GM19035 (cell line): Measurements from ENCODE around the gene ADRA2A.

Experiments
- ATAC-seq: cut with Tn5 transposase; IDR thresholded peaks from one replicate; pipeline ENCODE4 v1.9.1; 2021; ENCODE audit not compliant: unreplicated experiment

Gene ADRA2A

GRCh38 chr10:111109501-111110242 lies 32.8 kb downstream of the ADRA2A start:
- no peak for ATAC-seq

- no peak for ATAC-seq
Measured at GRCh38 chr10:111110771-111111170, 33.9 kb downstream of the ADRA2A start.

DNA sequence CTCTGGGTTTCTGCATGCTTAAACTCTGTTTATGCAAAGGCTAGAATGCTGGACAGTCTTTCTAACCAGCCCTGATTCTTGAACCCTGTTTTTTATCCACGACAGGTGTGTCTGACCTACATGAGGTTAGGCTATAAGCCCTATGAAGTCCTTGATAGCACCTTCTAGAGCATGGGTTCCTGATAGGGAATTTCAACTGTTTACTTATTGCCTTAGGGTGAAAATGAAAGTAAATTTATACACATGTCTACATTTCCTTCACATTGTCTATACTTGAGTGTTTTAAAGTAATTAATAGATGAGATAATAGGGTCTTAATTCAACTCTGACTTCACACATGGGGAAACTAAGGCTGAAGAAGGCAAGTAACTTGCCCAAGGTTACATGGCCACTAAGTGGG lies 35.5 kb downstream of the ADRA2A start:
- ATAC-seq: no peak

- ATAC-seq: no peak
Measured at GRCh38 chr10:111113238-111113960, 36.6 kb downstream of the ADRA2A start.

DNA sequence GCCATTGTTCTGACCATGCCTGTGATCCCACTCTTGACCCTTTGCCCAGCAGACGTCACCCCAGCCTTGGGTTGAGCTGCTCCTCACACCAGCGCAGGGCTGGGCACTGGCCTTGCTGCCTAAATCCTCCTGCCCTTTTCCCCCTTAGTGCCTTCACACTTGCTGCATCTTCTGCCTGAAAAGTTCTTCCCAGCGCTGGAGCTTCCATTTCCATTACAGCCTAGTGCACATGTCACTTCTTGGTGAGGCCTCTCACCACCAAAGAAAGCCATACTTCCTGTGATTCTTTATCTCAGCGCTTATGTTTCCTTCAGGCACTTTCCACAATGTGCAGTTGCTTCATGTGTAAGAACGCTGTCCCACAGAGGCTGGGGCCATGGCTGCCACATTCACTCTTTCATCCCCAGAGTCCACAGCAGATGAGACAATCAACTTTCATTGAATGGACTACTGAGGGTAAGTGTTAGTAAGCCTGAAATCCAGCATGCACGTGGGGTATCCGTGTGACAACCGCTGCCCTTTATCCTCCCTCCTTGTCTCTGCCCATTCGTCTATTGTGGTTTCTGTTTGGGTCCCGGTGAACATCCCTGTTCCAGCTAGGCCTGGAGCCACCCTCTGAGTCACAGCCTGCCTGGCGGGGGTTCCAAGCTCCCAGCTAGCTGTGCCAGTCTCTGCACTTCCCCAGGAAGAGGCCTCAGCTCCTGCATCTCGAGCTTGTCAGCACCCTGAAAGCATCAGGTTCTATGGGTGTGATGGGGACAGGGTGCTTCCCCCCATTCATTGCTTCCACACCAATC lies 37.3 kb downstream of the ADRA2A start:
- ATAC-seq: no peak

DNA sequence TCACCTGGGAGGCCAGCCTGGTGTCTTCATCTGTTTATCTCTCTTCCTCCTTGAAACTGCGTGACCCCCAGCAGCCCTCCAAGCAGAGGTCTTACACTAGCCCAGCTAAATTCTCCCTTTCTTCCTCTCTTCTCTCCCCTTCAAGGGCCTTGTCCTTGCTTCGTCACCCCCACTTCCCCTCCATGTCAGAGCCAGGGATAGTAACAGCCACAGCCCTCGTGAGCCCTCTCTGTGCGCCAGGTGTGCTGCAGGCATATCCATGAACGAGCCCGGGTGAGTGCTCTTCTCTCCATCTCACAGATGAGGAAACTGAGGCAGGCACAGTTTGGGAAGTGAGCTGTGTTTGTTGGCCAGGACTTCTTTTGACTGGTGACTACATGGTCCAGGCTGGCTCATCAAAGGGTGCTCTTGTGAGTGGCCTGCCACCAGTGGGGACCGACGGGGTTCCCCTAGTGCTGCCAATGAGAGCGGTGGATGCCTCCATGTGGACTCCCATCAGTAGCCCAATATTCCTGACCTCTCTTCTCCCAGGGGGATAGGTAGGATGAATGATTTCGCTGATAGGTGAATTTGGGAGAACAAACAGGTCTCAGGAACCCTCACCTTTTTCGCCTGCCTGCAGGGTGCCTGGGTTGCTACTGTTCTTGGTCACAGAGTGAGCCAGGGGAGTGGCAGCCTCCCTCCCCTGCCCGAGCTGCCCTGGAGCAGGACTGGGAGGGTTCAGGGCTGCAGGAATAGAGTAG lies 38.1 kb downstream of the ADRA2A start:
- no peak for ATAC-seq

DNA sequence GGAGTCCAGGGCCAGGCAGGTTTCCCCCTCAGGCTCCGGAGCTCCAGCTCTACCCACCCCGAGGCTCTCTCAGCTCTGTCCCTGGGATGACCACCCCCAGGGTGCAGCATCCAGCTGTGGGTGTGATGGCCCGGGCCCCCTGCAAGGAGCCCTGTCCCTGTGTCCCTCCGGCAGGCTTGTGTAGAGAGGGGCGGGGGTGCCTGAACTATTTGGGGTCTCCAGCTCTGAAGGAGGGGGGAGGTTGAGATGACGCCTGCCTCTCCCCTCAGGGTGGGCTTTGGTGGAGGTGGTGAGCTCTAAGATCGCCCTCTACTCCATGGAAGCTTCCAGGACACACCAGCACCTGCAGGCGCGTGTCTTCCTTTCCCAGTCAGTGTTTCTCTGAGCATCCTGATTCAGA lies 39.4 kb downstream of the ADRA2A start:
- ATAC-seq: no peak

DNA sequence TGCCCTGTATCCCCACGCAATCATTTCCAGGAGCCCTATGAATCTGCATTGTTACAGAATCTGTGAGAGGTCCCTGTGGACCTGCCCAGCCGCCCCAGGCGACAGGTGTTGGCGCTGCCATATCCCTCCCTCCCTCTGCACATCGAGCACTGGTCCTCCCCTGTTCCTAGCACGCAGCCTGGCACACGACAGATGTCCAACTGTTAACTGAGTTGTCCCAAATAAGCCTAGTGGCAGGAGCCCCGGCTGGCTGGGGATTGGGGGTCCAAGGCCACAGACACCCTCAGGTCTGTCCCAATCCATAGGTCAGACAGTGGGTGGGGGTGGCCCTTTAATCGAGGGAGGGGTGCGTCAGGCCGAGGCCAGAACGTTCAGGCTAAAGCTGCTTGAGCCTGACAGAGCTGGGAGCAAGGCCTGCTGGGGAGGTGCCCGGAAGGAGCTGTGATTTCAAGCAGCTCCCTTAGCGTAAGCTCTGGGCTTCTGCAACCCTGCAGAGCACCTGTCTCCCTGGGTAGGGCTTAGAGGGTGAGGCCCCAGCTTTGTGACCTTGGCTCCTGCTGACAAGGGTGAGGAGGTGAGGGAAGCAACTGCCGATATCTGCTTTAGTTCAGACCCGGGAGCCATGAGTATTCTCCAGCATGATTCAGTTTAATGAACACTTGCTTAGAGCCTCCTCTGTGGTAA lies 40.1 kb downstream of the ADRA2A start:
- no peak for ATAC-seq

DNA sequence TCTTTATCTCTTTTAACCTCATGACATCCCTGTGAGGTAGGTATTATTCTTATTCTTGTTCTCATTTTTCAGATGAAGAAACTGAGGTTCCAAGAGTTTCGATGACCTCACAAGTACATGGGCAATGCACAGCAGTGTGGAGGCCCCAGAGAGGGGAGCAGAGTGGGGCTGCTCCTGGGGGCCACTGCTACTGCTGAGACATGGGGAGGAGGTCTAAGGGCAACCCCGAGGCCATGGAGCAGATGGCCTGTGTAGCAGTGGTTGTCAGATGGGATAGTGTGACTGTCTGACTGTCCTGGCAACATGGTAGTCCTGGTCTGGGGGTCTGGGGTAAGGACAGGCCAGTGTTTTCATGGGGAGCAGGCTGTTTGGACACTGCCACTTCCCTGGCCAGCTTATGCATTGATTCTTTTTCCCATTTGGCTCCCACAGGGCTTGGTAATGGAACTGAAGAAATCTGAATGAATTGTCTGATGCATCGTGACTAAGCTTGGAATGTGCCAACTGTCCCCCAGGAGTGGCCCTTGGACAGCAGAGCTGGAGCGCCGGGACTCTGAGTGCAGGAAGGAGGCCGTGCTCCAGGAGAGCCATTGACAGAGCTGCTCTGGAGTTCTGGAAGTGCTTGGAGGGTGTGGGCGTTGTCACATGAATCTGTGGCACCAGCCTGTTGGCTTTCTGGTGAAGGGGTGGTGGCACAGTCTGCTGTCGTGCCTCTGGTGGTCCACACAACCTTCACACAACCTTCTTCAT lies 40.9 kb downstream of the ADRA2A start:
- ATAC-seq: no peak

DNA sequence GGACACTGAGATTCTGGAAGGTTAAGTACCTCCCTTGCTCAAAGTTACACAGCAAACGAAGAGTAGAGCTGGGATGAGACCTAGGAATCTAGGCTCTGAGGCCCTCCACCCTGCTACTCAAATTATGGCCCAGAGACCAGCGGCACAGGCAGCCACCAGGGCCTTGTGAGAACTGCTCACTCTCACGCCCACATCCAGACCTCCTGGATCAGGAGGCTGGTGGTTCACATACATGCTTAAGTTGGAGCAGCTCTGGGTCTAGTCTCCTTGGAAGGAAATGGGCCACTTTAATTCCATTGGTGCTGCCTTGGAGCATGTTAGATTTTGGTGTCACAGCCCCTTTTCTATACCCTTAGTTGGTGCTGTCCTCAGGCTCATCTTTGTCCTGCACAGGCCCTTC lies 41.9 kb downstream of the ADRA2A start:
- no peak for ATAC-seq

DNA sequence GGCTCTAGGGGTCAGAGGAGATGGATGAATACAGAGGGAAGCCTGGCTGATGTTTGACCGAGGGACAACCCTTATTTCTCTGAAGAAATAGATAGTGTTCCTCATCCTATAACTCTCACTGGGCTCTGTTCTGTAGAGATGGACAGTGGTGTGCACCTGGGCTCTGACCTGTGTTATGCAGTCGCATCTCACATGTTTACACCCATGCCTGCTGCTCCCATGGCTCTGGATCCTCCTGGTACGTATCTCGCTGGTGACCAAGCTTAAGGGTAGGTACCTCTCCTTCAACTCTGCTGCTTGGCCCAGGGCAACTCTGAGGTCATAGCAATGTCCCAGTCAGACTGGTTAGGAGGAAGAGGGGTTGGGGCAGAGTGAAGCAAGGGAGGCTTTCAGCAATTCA lies 42.8 kb downstream of the ADRA2A start:
- no peak for ATAC-seq

DNA sequence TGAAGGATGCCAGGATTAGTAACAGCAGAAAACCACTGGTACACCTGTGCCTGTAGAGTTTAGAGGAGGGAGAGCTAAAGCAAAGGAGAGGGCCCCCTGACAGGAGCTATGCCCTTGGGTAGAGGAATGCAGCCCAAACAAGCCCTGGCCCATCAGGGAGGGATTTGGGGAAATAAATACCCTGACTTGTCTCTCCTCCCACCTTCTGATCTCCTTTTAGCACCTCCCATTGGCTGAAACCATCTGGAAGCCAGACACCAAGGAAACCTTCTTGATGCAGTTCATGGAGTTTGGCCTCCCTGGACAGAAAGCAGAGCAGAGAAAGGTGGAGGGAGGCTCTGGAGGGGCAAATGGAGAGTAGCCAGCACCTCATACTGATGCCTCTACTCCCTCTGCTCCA lies 45.3 kb downstream of the ADRA2A start:
- ATAC-seq: no peak

DNA sequence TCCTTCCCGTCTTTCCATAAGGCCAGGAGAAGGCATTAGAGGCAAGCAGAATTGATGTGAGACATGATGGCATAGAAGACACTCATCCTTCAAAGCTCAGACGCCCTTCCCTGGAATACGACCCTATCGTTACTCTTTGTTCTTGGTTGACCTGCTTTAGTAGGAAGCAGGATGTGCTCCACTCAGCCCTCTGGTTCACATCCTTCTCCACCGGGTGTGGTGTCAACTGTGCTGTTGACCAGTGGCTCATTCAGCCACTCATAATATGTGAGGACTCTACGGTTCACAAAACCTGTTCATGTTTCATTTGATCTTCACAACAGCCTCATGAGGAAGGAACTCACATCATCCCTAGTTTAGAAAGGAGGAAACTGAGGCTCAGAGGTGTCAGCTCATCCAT lies 47.1 kb downstream of the ADRA2A start:
- no peak for ATAC-seq

DNA sequence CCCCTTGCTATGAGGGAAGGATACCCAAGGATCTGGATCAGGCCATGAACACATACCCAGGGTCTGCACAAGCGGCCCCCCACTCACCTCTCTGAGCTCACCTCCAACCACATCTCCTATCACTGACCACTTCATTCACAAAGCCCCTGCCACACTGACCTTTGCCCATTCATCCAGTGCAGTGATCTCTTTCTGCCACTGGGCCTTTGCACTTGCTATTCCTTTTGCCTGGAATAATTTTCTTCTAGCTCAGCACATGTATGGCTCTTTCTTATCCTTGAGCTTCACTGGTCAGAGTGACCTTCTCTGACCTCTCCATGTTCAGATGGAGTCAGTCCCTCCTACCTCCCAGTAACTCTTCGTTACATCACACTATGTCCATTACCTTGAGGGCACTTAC lies 48.3 kb downstream of the ADRA2A start:
- no peak for ATAC-seq

DNA sequence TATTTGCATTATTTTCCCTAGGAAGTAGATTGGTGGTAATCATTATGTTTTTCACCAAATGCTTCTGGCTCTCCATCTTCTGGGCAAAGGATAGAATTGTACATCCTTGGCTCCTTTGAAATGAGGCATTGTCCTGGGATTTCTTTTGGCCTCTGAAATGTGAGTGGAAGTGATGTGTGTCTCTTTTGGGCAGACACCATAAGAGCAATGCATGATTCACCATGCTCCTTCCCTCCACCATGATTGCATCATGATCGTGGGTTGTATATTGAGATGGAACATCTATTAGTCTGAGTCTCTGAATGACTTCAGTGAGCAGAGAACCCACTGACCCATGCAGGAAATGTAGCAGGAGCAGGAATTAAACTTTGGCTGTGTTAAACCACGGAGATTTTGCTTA lies 49.2 kb downstream of the ADRA2A start:
- no peak for ATAC-seq

- ATAC-seq: no peak
Measured at GRCh38 chr10:111127081-111127848, 50.4 kb downstream of the ADRA2A start.

DNA sequence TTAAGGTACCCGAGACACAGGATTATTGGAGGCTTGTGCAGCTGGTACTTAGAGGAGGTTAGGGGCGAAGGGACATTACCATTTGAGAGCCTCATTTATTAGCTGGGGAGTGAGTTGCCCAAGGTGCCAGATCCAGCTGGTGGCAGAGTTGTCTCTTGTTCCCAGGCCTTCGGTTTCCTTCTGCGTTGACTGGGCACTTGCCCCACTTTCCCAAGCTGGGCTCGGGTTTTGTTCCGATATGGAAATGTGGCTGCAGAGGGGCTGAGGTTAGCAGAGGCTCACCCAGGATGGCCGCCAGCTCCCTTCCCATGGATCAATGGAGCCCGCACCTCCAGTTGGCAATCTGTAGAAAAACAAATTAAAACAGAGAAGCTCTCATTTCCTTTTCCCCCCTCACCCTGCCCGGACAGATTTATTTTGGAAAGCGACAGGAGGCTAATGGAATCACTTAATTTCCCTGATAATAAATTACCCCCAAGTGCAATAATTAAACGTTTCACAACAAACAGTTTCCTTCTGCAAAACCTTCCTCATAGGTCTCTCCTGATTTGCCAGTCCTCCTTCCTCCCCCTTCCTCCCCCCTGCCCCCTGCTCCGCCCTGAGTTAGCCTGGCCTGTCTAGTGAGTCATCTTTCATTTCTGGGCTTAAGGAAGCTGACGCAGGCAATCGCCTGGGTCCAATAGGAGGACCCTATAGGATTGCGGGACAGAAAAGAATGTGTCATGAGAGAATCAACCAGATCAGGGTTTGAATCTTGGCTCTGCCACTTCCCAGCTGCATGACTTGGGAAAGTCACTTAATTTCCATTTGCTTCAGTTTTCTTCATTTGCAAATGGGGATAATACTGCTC lies 51.7 kb downstream of the ADRA2A start:
- ATAC-seq: no peak

GRCh38 chr10:111129363-111129762 lies 52.5 kb downstream of the ADRA2A start:
- ATAC-seq: no peak
